Caco-2 (cell line): ENCODE results near the gene ANP32B. TPM values are rescaled to one million over a fixed set of nuclear protein-coding genes. Genes with fewer than 3 reads are reported as not detected.

Source experiments
- BruUV-seq: library from RNA; stranded (reverse); fragments of 400-500 nt; replicated peaks from 2 replicates; lab custom pipeline; 2021; lab: Mats Ljungman, UMichigan
- CTCF ChIA-PET: fragments of 300-600 bp; sonication (Branson Sonifier 250); formaldehyde crosslinking; loops from one replicate; lab custom pipeline; 2022; ENCODE audit warnings: antibody characterized with exemption; lab: Charles Lee
- POLR2A ChIA-PET: fragments of 300-600 bp; sonication (Branson Sonifier 250); formaldehyde crosslinking; loops from one replicate; lab custom pipeline; 2022; ENCODE audit warnings: antibody characterized with exemption; lab: Charles Lee
- DNase-seq, 2 experiments: peaks; one replicate each; pipeline versions ENCODE4 v3.0.0 to v3.0.0-alpha.2; 2020 to 2022
- H3K27me3 ChIP-seq: replicated peaks from 2 replicates; pipeline ENCODE4 v1.6.0; 2011; ENCODE audit warnings: low read length; ENCODE audit not compliant: control insufficient read depth, insufficient read depth
- H3K36me3 ChIP-seq: 2 replicates; pipeline ENCODE4 v1.5.1; 2011; ENCODE audit warnings: low read length; ENCODE audit not compliant: control insufficient read depth, insufficient read depth
- H3K4me1 ChIP-seq: fragments of 250-450 bp; sonication (Bioruptor Pico); 2 replicates; pipeline ENCODE4 v1.5.1; 2020; ENCODE audit warnings: mild to moderate bottlenecking
- H3K4me3 ChIP-seq: 2 replicates; pipeline ENCODE4 v1.5.1; 2011; ENCODE audit warnings: low read depth, mild to moderate bottlenecking, control low read depth, low read length
- H3K9me3 ChIP-seq: fragments of 250-450 bp; sonication (Bioruptor Pico); 2 replicates; pipeline ENCODE4 v1.5.1; 2020; ENCODE audit warnings: mild to moderate bottlenecking, moderate library complexity
- H3K27ac Mint-ChIP-seq: one replicate; pipeline ENCODE4 v1.8.0; 2022; ENCODE audit warnings: mixed read lengths; ENCODE audit not compliant: unreplicated experiment
- H3K27me3 Mint-ChIP-seq: one replicate; pipeline ENCODE4 v1.8.0; 2022; ENCODE audit warnings: mixed read lengths; ENCODE audit not compliant: insufficient read depth, unreplicated experiment
- H3K36me3 Mint-ChIP-seq: one replicate; pipeline ENCODE4 v1.8.0; 2022; ENCODE audit warnings: mild to moderate bottlenecking, mixed read lengths; ENCODE audit not compliant: insufficient read depth, unreplicated experiment
- H3K4me1 Mint-ChIP-seq: one replicate; pipeline ENCODE4 v1.8.0; 2022; ENCODE audit warnings: low read depth, mixed read lengths; ENCODE audit not compliant: unreplicated experiment
- H3K4me3 Mint-ChIP-seq: one replicate; pipeline ENCODE4 v1.8.0; 2022; ENCODE audit warnings: mild to moderate bottlenecking, moderate library complexity, mixed read lengths; ENCODE audit not compliant: unreplicated experiment
- H3K9me3 Mint-ChIP-seq: one replicate; pipeline ENCODE4 v1.8.0; 2022; ENCODE audit warnings: mixed read lengths; ENCODE audit not compliant: unreplicated experiment
- CTCF ChIP-seq, 2 experiments: fragments of 200-600 bp in 1 of 2; IDR thresholded peaks; 1 replicate in 1 of 2; 2 replicates in 1 of 2; pipeline versions ENCODE4 v1.5.1 to v1.8.0; 2011 to 2022; ENCODE audit warnings: antibody characterized with exemption in 1 of 2, control low read depth in 1 of 2, inconsistent platforms in 1 of 2, low read depth in 1 of 2, low read length in 1 of 2, mild to moderate bottlenecking in 1 of 2, moderate library complexity in 1 of 2; ENCODE audit not compliant: insufficient read depth in 1 of 2, severe bottlenecking in 1 of 2, unreplicated experiment in 1 of 2
- intact Hi-C: fragments of 100-400 bp; cut with micrococcal nuclease; formaldehyde crosslinking; loops from one replicate; pipeline ENCODE4 v1.10.0; 2022; ENCODE audit not compliant: unreplicated experiment
- total RNA-seq: library from RNA; stranded (reverse); gene quantifications from 2 replicates; pipeline ENCODE4 v1.2.3, GENCODE V29; 2022

The ANP32B gene
- total RNA-seq, 1 experiment from 2014 or later = 317 TPM

GRCh38 chr9:97991818-97992217 lies 8.7 kb downstream of the ANP32B start:
- Histone ChIP-seq H3K9me3 (no peaks in the 10 kb centered on the region), H3K36me3 (peaks cover 1% of the 10 kb centered on the region; the same call in 1 of the 2 replicates), H3K4me3 (no peak overlapping the region), H3K4me1 (peaks cover 26% of the 10 kb centered on the region), H3K27me3 (no peaks in the 10 kb centered on the region)
- DNase-seq = no peak
- TF ChIP-seq CTCF (IDR thresholded peaks at IDR 0.05; ENCODE audit: insufficient read depth in 1 of 2, low read depth in 1 of 2, low read length in 1 of 2, severe bottlenecking in 1 of 2, unreplicated experiment in 1 of 2) = no peak
- H3K36me3 Mint-ChIP-seq = peaks cover 66% of the 10 kb centered on the region
- H3K27ac Mint-ChIP-seq = no peak overlapping the region
- H3K9me3 Mint-ChIP-seq = no peaks in the 10 kb centered on the region
- peaks cover 42% of the 10 kb centered on the region for H3K4me1 Mint-ChIP-seq
- CTCF ChIA-PET = no interaction called here
- no peak overlapping the region for H3K4me3 Mint-ChIP-seq
- intact Hi-C loops = no loop called here
- H3K27me3 Mint-ChIP-seq = no peaks in the 10 kb centered on the region
- POLR2A ChIA-PET = no interaction called here
- no TSS peak for BruUV-seq

GRCh38 chr9:97992219-97992618 lies 9.1 kb downstream of the ANP32B start:
- peaks cover 70% of the 10 kb centered on the region for H3K36me3 Mint-ChIP-seq
- POLR2A ChIA-PET = no interaction called here
- DNase-seq = no peak
- no peak overlapping the region for H3K4me3 Mint-ChIP-seq
- CTCF ChIA-PET = no interaction called here
- H3K27me3 ChIP-seq = no peaks in the 10 kb centered on the region
- peaks cover 1% of the 10 kb centered on the region; the same call in 1 of the 2 replicates for H3K36me3 ChIP-seq
- no peak overlapping the region for H3K4me3 ChIP-seq
- H3K27ac Mint-ChIP-seq = no peak overlapping the region
- peaks cover 26% of the 10 kb centered on the region for H3K4me1 ChIP-seq
- intact Hi-C loops = no loop called here
- TF ChIP-seq CTCF (IDR thresholded peaks at IDR 0.05; ENCODE audit: insufficient read depth in 1 of 2, low read depth in 1 of 2, low read length in 1 of 2, severe bottlenecking in 1 of 2, unreplicated experiment in 1 of 2) = no peak
- no peaks in the 10 kb centered on the region for H3K9me3 ChIP-seq
- no peaks in the 10 kb centered on the region for H3K27me3 Mint-ChIP-seq
- BruUV-seq = no TSS peak
- no peaks in the 10 kb centered on the region for H3K9me3 Mint-ChIP-seq
- H3K4me1 Mint-ChIP-seq = peaks cover 41% of the 10 kb centered on the region

GRCh38 chr9:97993000-97993399 lies 9.9 kb downstream of the ANP32B start:
- H3K4me3 ChIP-seq = no peak overlapping the region
- BruUV-seq = no TSS peak
- Mint-ChIP-seq H3K9me3 (no peaks in the 10 kb centered on the region), H3K27me3 (no peaks in the 10 kb centered on the region), H3K4me1 (peaks cover 39% of the 10 kb centered on the region), H3K4me3 (no peak overlapping the region), H3K27ac (no peak overlapping the region), H3K36me3 (peaks cover 78% of the 10 kb centered on the region)
- H3K4me1 ChIP-seq = peaks cover 26% of the 10 kb centered on the region
- intact Hi-C loops = no loop called here
- H3K27me3 ChIP-seq = no peaks in the 10 kb centered on the region
- POLR2A ChIA-PET = no interaction called here
- no peak for TF ChIP-seq CTCF (IDR thresholded peaks at IDR 0.05; ENCODE audit: insufficient read depth in 1 of 2, low read depth in 1 of 2, low read length in 1 of 2, severe bottlenecking in 1 of 2, unreplicated experiment in 1 of 2)
- no peak for DNase-seq
- CTCF ChIA-PET = no interaction called here
- peaks cover 1% of the 10 kb centered on the region; the same call in 1 of the 2 replicates for H3K36me3 ChIP-seq
- H3K9me3 ChIP-seq = no peaks in the 10 kb centered on the region
